ENCODE data around the gene TTR.

- TF ChIP-seq CTCF (conservative IDR thresholded peaks at IDR 0.05; ENCODE audit: low read depth in 2 of 2): no peak
- TF ChIP-seq POLR2AphosphoS5 (IDR thresholded peaks at IDR 0.05; ENCODE audit: low read depth): no peak
- no peak for TF ChIP-seq EZH2 (IDR thresholded peaks at IDR 0.05; ENCODE audit: low read depth, unreplicated experiment)
- TF ChIP-seq REST (IDR thresholded peaks at IDR 0.05; ENCODE audit: unreplicated experiment): no peak
- no peak for TF ChIP-seq EZH2phosphoT487 (IDR thresholded peaks at IDR 0.05; ENCODE audit: unreplicated experiment)
- no peak for TF ChIP-seq JUNB (IDR thresholded peaks at IDR 0.05; ENCODE audit: unreplicated experiment)
- TF ChIP-seq CREB1 (CRISPR knock-in tag; IDR thresholded peaks at IDR 0.05; ENCODE audit: low read depth): no peak
- TF ChIP-seq ZNF114 (CRISPR knock-in tag; IDR thresholded peaks at IDR 0.05): no peak
- no peak for TF ChIP-seq NANOG (IDR thresholded peaks at IDR 0.05; ENCODE audit: borderline replicate concordance)
These were observed 39.8 kb downstream of the TTR start for GRCh38 chr18:31631526-31631925.
